Measurements from ENCODE around the gene IGFN1.

DNA sequence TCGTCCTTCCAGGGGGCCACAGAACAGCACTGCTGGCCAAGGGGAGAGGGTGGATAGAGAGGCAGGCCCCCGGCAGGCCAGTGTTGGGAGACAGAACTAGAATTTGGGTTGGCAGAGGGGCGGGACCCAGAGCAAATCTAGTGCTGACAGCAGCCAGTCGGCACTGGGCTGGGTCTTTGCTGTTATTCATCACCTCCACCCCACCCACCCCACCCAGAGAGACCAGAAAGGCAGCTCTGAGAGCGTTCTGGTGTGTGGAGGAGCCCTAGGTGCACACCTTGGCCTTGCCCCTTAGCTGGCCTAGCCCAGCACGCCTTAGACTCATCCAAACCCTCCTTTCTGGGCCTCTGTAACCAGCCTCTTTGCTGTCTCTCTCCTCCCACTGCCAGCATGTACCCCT, 86.3 kb downstream of the IGFN1 start:
- TF ChIP-seq, protein P1, sequence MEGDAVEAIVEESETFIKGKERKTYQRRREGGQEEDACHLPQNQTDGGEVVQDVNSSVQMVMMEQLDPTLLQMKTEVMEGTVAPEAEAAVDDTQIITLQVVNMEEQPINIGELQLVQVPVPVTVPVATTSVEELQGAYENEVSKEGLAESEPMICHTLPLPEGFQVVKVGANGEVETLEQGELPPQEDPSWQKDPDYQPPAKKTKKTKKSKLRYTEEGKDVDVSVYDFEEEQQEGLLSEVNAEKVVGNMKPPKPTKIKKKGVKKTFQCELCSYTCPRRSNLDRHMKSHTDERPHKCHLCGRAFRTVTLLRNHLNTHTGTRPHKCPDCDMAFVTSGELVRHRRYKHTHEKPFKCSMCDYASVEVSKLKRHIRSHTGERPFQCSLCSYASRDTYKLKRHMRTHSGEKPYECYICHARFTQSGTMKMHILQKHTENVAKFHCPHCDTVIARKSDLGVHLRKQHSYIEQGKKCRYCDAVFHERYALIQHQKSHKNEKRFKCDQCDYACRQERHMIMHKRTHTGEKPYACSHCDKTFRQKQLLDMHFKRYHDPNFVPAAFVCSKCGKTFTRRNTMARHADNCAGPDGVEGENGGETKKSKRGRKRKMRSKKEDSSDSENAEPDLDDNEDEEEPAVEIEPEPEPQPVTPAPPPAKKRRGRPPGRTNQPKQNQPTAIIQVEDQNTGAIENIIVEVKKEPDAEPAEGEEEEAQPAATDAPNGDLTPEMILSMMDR (IDR thresholded peaks at IDR 0.05; ENCODE audit: low read depth, low read length, poor library complexity, severe bottlenecking): no peak
- TF ChIP-seq EZH2phosphoT487 (IDR thresholded peaks at IDR 0.05; ENCODE audit: borderline replicate concordance, low read length): no peak
